K562 treated with DMSO at 1 percent for 4 hours (cell line): ENCODE measurements around the gene PATE1. TPM values are rescaled to one million over a fixed set of nuclear protein-coding genes. Genes with fewer than 3 reads are reported as not detected.

Source experiments
- total RNA-seq: library from RNA; unstranded; fragments of 300-600 nt; gene quantifications from 2 replicates; pipeline ENCODE4 v1.2.3, GENCODE V29; 2022; ENCODE audit not compliant: insufficient read depth

The PATE1 gene, protein sequence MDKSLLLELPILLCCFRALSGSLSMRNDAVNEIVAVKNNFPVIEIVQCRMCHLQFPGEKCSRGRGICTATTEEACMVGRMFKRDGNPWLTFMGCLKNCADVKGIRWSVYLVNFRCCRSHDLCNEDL
- total RNA-seq = not detected in 2 replicates

GRCh38 chr11:125745979-125746378 lies at the start of gene PATE1:
Gene PATE1 (plus strand): TSS chr11:125746279. CDS start chr11:125746305, 26 bp downstream.

DNA sequence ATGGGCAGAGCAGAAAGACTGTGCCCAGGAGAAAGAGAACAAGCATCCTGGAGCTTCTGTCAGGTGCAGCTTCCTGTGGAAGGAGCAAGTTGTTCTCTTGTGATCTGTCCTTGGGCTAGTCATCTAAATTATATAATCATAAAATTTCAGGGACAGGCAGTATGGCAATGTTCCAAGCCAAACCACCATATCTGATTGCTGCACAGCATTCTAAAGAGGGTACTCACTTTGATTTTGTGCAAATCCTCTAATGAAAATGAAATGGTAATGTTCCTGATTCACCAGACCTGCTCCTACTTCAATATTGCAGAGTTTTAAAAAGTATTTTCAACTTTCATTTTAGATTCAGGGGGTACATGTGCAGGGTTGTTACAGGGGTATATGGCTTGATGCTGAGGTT lies 32.6 kb downstream of the PATE1 start, which contains the start of gene PATE2:
Gene PATE2, minus strand, starts transcription at position 101 of the 400 bp plus-strand sequence. Its CDS starts 55 bp downstream, at position 46.

GRCh38 chr11:125787827-125788226 lies 41.7 kb downstream of the PATE1 start, which contains the start of gene PATE3:
Gene PATE3 (plus strand): TSS chr11:125788127. CDS start chr11:125788152, 25 bp downstream.

Other genes starting within 250 kb of the PATE1 start
- 128 and 167 TPM in 2 replicates for gene EI24, start 176.8 kb upstream of the PATE1 start, total RNA-seq
- 143 and 190 TPM in 2 replicates for gene STT3A, start 153.4 kb upstream of the PATE1 start, total RNA-seq
- 49.6 and 54.5 TPM in 2 replicates for gene CHEK1, start 121.1 kb upstream of the PATE1 start, total RNA-seq
- gene ACRV1, start 65.4 kb upstream of the PATE1 start, total RNA-seq = not detected in 2 replicates
- gene PATE2, start 32.5 kb downstream of the PATE1 start, total RNA-seq = not detected in 2 replicates
- not detected in 2 replicates for gene PATE3, start 41.8 kb downstream of the PATE1 start, total RNA-seq
- gene PATE4, start 87.0 kb downstream of the PATE1 start, total RNA-seq = not detected in 2 replicates
- gene HYLS1, start 141.4 kb downstream of the PATE1 start, total RNA-seq = 3.5 and 7.1 TPM in 2 replicates
- gene PUS3, start 156.9 kb downstream of the PATE1 start, total RNA-seq = 8.0 and 9.5 TPM in 2 replicates
- not detected in 2 replicates for gene DDX25, start 158.2 kb downstream of the PATE1 start, total RNA-seq
- not detected in 2 replicates for gene VSIG10L2, start 199.8 kb downstream of the PATE1 start, total RNA-seq